Measurements from ENCODE around the gene RTN1. TPM values are rescaled to one million over a fixed set of nuclear protein-coding genes. Genes with fewer than 3 reads are reported as not detected.

RTN1 gene
- total and polyA plus RNA-seq, 2 donors (not counting 1 experiment from before 2014, with no cell fraction given), result 0.34 TPM; not detected in 1

- Mint-ChIP-seq H3K4me1 (no peaks in the 10 kb centered on the region), H3K4me3 (no peak overlapping the region), H3K27me3 (peaks cover 3% of the 10 kb centered on the region), H3K27ac (no peak overlapping the region), H3K9me3 (ENCODE audit: insufficient read depth) (no peaks in the 10 kb centered on the region)
- H3K36me3 ChIP-seq (replicated peaks in 1 of 2; ENCODE audit: control extremely low read depth in 1 of 2, control insufficient read depth in 1 of 2, extremely low read depth in 1 of 2, insufficient read depth in 2 of 2, low read length in 1 of 2), result no peaks in the 10 kb centered on the region
- H3K4me3 ChIP-seq (ENCODE audit: control extremely low read depth in 1 of 5, extremely low read depth in 1 of 5, insufficient read depth in 1 of 5, low read depth in 2 of 5, low read length in 4 of 5), result no peak overlapping the region
- TF ChIP-seq CTCF (IDR thresholded peaks at IDR 0.05) (no peak), EZH2 (IDR thresholded peaks at IDR 0.05; ENCODE audit: borderline replicate concordance, insufficient read depth, low read depth, low read length, poor library complexity, severe bottlenecking) (no peak)
- intact Hi-C loops (cut with micrococcal nuclease), result no loop called here
- no peak overlapping the region for H3K9ac ChIP-seq (ENCODE audit: low read length)
- H3K4me1 ChIP-seq (ENCODE audit: control insufficient read depth in 2 of 2, insufficient read depth in 2 of 2, low read length in 2 of 2), result no peaks in the 10 kb centered on the region
- no peak overlapping the region for H2AFZ ChIP-seq (ENCODE audit: insufficient read depth, low read depth, low read length, poor library complexity, severe bottlenecking)
- no peak overlapping the region for H3K27ac ChIP-seq (ENCODE audit: low read length in 2 of 2)
- ChIA-PET CTCF (no interaction called here), POLR2A (no interaction called here)
- H3K79me2 ChIP-seq (ENCODE audit: control insufficient read depth, insufficient read depth, low read length), result no peaks in the 10 kb centered on the region
- no peak overlapping the region for H3K4me2 ChIP-seq (replicated peaks; ENCODE audit: low read depth, low read length, poor library complexity, severe bottlenecking)
- H4K20me1 ChIP-seq (ENCODE audit: control insufficient read depth, insufficient read depth, low read length, poor library complexity, severe bottlenecking), result no peaks in the 10 kb centered on the region
- ATAC-seq (ENCODE audit: low read depth) (no peak), DNase-seq (no peak)
- 79% methylated on average over 4 of the region's 4 CpGs for WGBS (ENCODE audit: insufficient coverage)
- no peaks in the 10 kb centered on the region for H3K9me3 ChIP-seq (ENCODE audit: control extremely low read depth in 1 of 3, control insufficient read depth in 2 of 3, insufficient read depth in 1 of 3, low read length in 2 of 3)
- peaks cover 0 to 4% (median 2%) of the 10 kb centered on the region in 4 experiments for H3K27me3 ChIP-seq (replicated peaks in 1 of 4; ENCODE audit: control extremely low read depth in 1 of 4, control insufficient read depth in 3 of 4, insufficient read depth in 4 of 4, low read length in 3 of 4)
These were observed 93.5 kb downstream of the RTN1 start for GRCh38 chr14:59777006-59777579.

- ChIA-PET POLR2A (no interaction called here), CTCF (no interaction called here)
- Histone ChIP-seq H3K4me1 (ENCODE audit: control insufficient read depth in 2 of 2, insufficient read depth in 2 of 2, low read length in 2 of 2) (no peaks in the 10 kb centered on the region), H3K27ac (ENCODE audit: low read length in 2 of 2) (no peak overlapping the region), H3K9ac (ENCODE audit: low read length) (no peak overlapping the region), H3K36me3 (replicated peaks in 1 of 2; ENCODE audit: control extremely low read depth in 1 of 2, control insufficient read depth in 1 of 2, extremely low read depth in 1 of 2, insufficient read depth in 2 of 2, low read length in 1 of 2) (no peaks in the 10 kb centered on the region), H2AFZ (ENCODE audit: insufficient read depth, low read depth, low read length, poor library complexity, severe bottlenecking) (no peak overlapping the region), H4K20me1 (ENCODE audit: control insufficient read depth, insufficient read depth, low read length, poor library complexity, severe bottlenecking) (no peaks in the 10 kb centered on the region), H3K27me3 (replicated peaks in 1 of 4; ENCODE audit: control extremely low read depth in 1 of 4, control insufficient read depth in 3 of 4, insufficient read depth in 4 of 4, low read length in 3 of 4) (peaks cover 0 to 4% (median 2%) of the 10 kb centered on the region in 4 experiments), H3K4me3 (ENCODE audit: control extremely low read depth in 1 of 5, extremely low read depth in 1 of 5, insufficient read depth in 1 of 5, low read depth in 2 of 5, low read length in 4 of 5) (no peak overlapping the region), H3K79me2 (ENCODE audit: control insufficient read depth, insufficient read depth, low read length) (no peaks in the 10 kb centered on the region), H3K9me3 (ENCODE audit: control extremely low read depth in 1 of 3, control insufficient read depth in 2 of 3, insufficient read depth in 1 of 3, low read length in 2 of 3) (no peaks in the 10 kb centered on the region), H3K4me2 (replicated peaks; ENCODE audit: low read depth, low read length, poor library complexity, severe bottlenecking) (no peak overlapping the region)
- no CpG with 5 or more reads among the region's 2 CpGs for WGBS (ENCODE audit: insufficient coverage)
- ATAC-seq (ENCODE audit: low read depth) (no peak), DNase-seq (no peak)
- Mint-ChIP-seq H3K9me3 (ENCODE audit: insufficient read depth) (no peaks in the 10 kb centered on the region), H3K27ac (no peak overlapping the region), H3K27me3 (peaks cover 3% of the 10 kb centered on the region), H3K4me1 (no peaks in the 10 kb centered on the region), H3K4me3 (no peak overlapping the region)
- intact Hi-C loops (cut with micrococcal nuclease), result no loop called here
- TF ChIP-seq EZH2 (IDR thresholded peaks at IDR 0.05; ENCODE audit: borderline replicate concordance, insufficient read depth, low read depth, low read length, poor library complexity, severe bottlenecking) (no peak), CTCF (IDR thresholded peaks at IDR 0.05) (no peak)
These were observed 94.1 kb downstream of the RTN1 start for GRCh38 chr14:59776468-59776867.
